CD14-positive monocyte (primary cell): ENCODE measurements around the gene RAB3C. TPM values are rescaled to one million over a fixed set of nuclear protein-coding genes. Genes with fewer than 3 reads are reported as not detected.

ENCODE experiments used
- DNase-seq, 3 donors: peaks; one replicate each; pipeline ENCODE4 v3.0.0-alpha.2; 2011 to 2022
- H2AFZ ChIP-seq: 2 replicates; pipeline ENCODE4 v1.6.0; 2012; ENCODE audit warnings: mild to moderate bottlenecking, low read depth, low read length, inconsistent platforms; ENCODE audit not compliant: insufficient read depth, poor library complexity, severe bottlenecking
- H3K27ac ChIP-seq, 2 donors: 1 replicate in 1 of 2; 2 replicates in 1 of 2; pipeline ENCODE4 v1.5.1; 2012 to 2013; ENCODE audit warnings: low read length in 2 of 2, control low read depth in 1 of 2, inconsistent platforms in 1 of 2, low read depth in 1 of 2, mild to moderate bottlenecking in 1 of 2
- H3K27me3 ChIP-seq, 2 donors: one replicate each; pipeline versions ENCODE4 v1.6.0 to v1.6.1; 2011 to 2013; ENCODE audit warnings: low read length in 2 of 2; ENCODE audit not compliant: control insufficient read depth in 2 of 2, insufficient read depth in 2 of 2
- H3K36me3 ChIP-seq, 2 donors: replicated peaks in 1 of 2; 1 replicate in 1 of 2; 2 replicates in 1 of 2; pipeline versions ENCODE4 v1.5.1 to v1.6.1; 2012 to 2013; ENCODE audit warnings: low read length in 2 of 2, control low read depth in 1 of 2, inconsistent platforms in 1 of 2, mild to moderate bottlenecking in 1 of 2; ENCODE audit not compliant: insufficient read depth in 2 of 2, control insufficient read depth in 1 of 2
- H3K4me1 ChIP-seq, 2 donors: 1 replicate in 1 of 2; 2 replicates in 1 of 2; pipeline versions ENCODE4 v1.5.1 to v1.6.1; 2012 to 2013; ENCODE audit warnings: low read length in 2 of 2, control low read depth in 1 of 2, inconsistent platforms in 1 of 2, mild to moderate bottlenecking in 1 of 2, moderate library complexity in 1 of 2; ENCODE audit not compliant: insufficient read depth in 2 of 2, control insufficient read depth in 1 of 2
- H3K4me2 ChIP-seq: replicated peaks from 2 replicates; pipeline ENCODE3; 2012; ENCODE audit warnings: low read length, moderate library complexity, mild to moderate bottlenecking; ENCODE audit not compliant: poor library complexity, severe bottlenecking; ENCODE audit errors: extremely low read depth
- H3K4me3 ChIP-seq, 3 experiments: fragments of 200-600 bp in 1 of 3; sonication (generic) in 1 of 3; replicated peaks in 1 of 3; 1 replicate in 2 of 3; 2 replicates in 1 of 3; pipeline ENCODE4 v1.5.1; 2011 to 2013; ENCODE audit warnings: low read length in 3 of 3, mild to moderate bottlenecking in 3 of 3, control low read depth in 2 of 3, low read depth in 2 of 3, inconsistent platforms in 1 of 3, moderate library complexity in 1 of 3
- H3K79me2 ChIP-seq: 2 replicates; pipeline ENCODE4 v1.6.0; 2012; ENCODE audit warnings: mild to moderate bottlenecking, control low read depth, inconsistent platforms, low read length, moderate library complexity; ENCODE audit not compliant: insufficient read depth
- H3K9ac ChIP-seq: 2 replicates; pipeline ENCODE4 v1.6.0; 2017; ENCODE audit warnings: low read length, mild to moderate bottlenecking; ENCODE audit not compliant: insufficient read depth, poor library complexity, severe bottlenecking
- H3K9me3 ChIP-seq, 2 donors: replicated peaks in 1 of 2; 1 replicate in 1 of 2; 2 replicates in 1 of 2; pipeline versions ENCODE4 v1.5.1 to v1.6.1; 2012 to 2013; ENCODE audit warnings: low read length in 2 of 2, control low read depth in 1 of 2; ENCODE audit not compliant: control insufficient read depth in 1 of 2, insufficient read depth in 1 of 2
- H4K20me1 ChIP-seq: 2 replicates; pipeline ENCODE4 v1.6.0; 2012; ENCODE audit warnings: mild to moderate bottlenecking, low read length, control low read depth, moderate library complexity; ENCODE audit not compliant: insufficient read depth
- H3K27ac Mint-ChIP-seq, 7 donors: one replicate each; pipeline ENCODE4 v1.8.0; 2020; ENCODE audit warnings: mild to moderate bottlenecking in 7 of 7, mixed read lengths in 7 of 7, moderate library complexity in 6 of 7, inconsistent platforms in 2 of 7
- H3K27me3 Mint-ChIP-seq, 3 donors: one replicate each; pipeline ENCODE4 v1.8.0; 2021 to 2022; ENCODE audit warnings: low read depth in 3 of 3, mild to moderate bottlenecking in 3 of 3, mixed read lengths in 3 of 3, moderate library complexity in 3 of 3, inconsistent platforms in 1 of 3
- H3K36me3 Mint-ChIP-seq, 2 donors: one replicate each; pipeline ENCODE4 v1.8.0; 2020; ENCODE audit warnings: mixed read lengths in 2 of 2, inconsistent platforms in 1 of 2, mild to moderate bottlenecking in 1 of 2
- H3K4me1 Mint-ChIP-seq: one replicate; pipeline ENCODE4 v1.8.0; 2020; ENCODE audit warnings: mild to moderate bottlenecking, mixed read lengths
- H3K4me3 Mint-ChIP-seq, 2 donors: one replicate each; pipeline ENCODE4 v1.8.0; 2020; ENCODE audit warnings: mild to moderate bottlenecking in 2 of 2, mixed read lengths in 2 of 2, moderate library complexity in 1 of 2
- H3K9me3 Mint-ChIP-seq, 7 donors: one replicate each; pipeline ENCODE4 v1.8.0; 2020 to 2022; ENCODE audit warnings: mixed read lengths in 7 of 7, mild to moderate bottlenecking in 6 of 7, moderate library complexity in 6 of 7, inconsistent platforms in 2 of 7
- CTCF ChIP-seq: fragments of 200-600 bp; IDR thresholded peaks from one replicate; pipeline ENCODE4 v1.8.0; 2022; ENCODE audit warnings: antibody characterized with exemption, mild to moderate bottlenecking
- WGBS: methylation state at CpG from one replicate; pipeline ENCODE4 v1.1.5; 2013; ENCODE audit warnings: missing lambda C conversion rate; ENCODE audit not compliant: insufficient coverage; 5-methylcytosine and 5-hydroxymethylcytosine counted together
- intact Hi-C, 2 donors: fragments of 100-400 bp; cut with micrococcal nuclease; formaldehyde crosslinking; loops; one replicate each; pipeline versions ENCODE4 v1.15.0 to v1.15.1; 2023
- polyA plus RNA-seq, 3 donors: library from polyadenylated mRNA; depleted of rRNA in 1 of 3; unstranded in 2 of 3; stranded (reverse) in 1 of 3; fragments of 300-500 nt in 2 of 3; fragments of >200 nt in 1 of 3; fragmentation: Illumina TruSeq in 2 of 3; gene quantifications; 1 replicate in 2 of 3; 2 replicates in 1 of 3; pipeline ENCODE4 v1.2.3, GENCODE V29; 2012 to 2021

Gene RAB3C
- polyA plus RNA-seq, 3 donors = under 0.01 to 0.81 TPM; not detected in 1

- Histone ChIP-seq H4K20me1 (no peaks in the 10 kb centered on the region), H2AFZ (no peak overlapping the region), H3K9me3 (no peaks in the 10 kb centered on the region), H3K4me3 (no peak overlapping the region), H3K4me2 (no peak overlapping the region), H3K27ac (no peak overlapping the region), H3K36me3 (no peaks in the 10 kb centered on the region), H3K27me3 (no peaks in the 10 kb centered on the region), H3K79me2 (no peaks in the 10 kb centered on the region), H3K9ac (no peak overlapping the region), H3K4me1 (no peaks in the 10 kb centered on the region)
- no peak for DNase-seq
- Mint-ChIP-seq H3K27me3 (peaks cover 0 to 6% (median under 1%) of the 10 kb centered on the region in 3 donors), H3K36me3 (no peaks in the 10 kb centered on the region), H3K27ac (no peak overlapping the region), H3K4me3 (no peak overlapping the region), H3K4me1 (no peaks in the 10 kb centered on the region), H3K9me3 (no peaks in the 10 kb centered on the region)
- WGBS = 68% methylated on average over 2 of the region's 2 CpGs
- TF ChIP-seq CTCF = no peak
- intact Hi-C loops = no loop called here
These were observed 66.8 kb downstream of the RAB3C start for GRCh38 chr5:58649716-58650115.

DNA sequence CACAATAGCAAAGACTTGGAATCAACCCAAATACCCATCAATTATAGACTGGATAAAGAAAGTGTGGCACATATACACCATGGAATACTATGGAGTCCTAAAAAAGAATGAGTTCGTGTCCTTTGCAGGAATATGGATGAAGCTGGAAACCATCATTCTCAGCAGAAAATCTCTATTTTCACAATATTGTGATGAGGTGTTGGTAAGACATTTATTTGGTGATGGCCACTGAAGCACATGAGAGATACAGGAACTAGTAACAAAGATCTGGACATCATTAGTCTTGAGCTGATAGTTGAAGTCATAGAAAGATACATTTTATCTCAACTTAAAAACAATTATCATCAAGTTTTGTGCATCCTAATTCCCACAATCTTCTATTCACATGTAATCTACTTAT is 70.6 kb downstream of the RAB3C start:
- Mint-ChIP-seq H3K9me3 (no peaks in the 10 kb centered on the region), H3K4me3 (no peak overlapping the region), H3K36me3 (no peaks in the 10 kb centered on the region), H3K4me1 (no peaks in the 10 kb centered on the region), H3K27ac (no peak overlapping the region), H3K27me3 (peaks cover 0 to 2% (median 1%) of the 10 kb centered on the region in 3 donors)
- Histone ChIP-seq H3K4me3 (no peak overlapping the region), H3K27ac (no peak overlapping the region), H4K20me1 (no peaks in the 10 kb centered on the region), H3K4me1 (peaks cover 0 to 5% of the 10 kb centered on the region in 2 donors), H3K9ac (no peak overlapping the region), H2AFZ (no peak overlapping the region), H3K36me3 (no peaks in the 10 kb centered on the region), H3K27me3 (no peaks in the 10 kb centered on the region), H3K4me2 (no peak overlapping the region), H3K79me2 (no peaks in the 10 kb centered on the region), H3K9me3 (no peaks in the 10 kb centered on the region)
- no peak for TF ChIP-seq CTCF
- intact Hi-C loops = no loop called here
- DNase-seq = no peak
- no CpG with 5 or more reads among the region's 1 CpG for WGBS
